GM18517 (cell line): ENCODE data around the gene VIL1.

ENCODE experiments used
- ATAC-seq: cut with Tn5 transposase; IDR thresholded peaks from one replicate; pipeline ENCODE4 v1.9.1; 2021; ENCODE audit warnings: mild to moderate bottlenecking, moderate library complexity; ENCODE audit not compliant: unreplicated experiment

VIL1 gene

DNA sequence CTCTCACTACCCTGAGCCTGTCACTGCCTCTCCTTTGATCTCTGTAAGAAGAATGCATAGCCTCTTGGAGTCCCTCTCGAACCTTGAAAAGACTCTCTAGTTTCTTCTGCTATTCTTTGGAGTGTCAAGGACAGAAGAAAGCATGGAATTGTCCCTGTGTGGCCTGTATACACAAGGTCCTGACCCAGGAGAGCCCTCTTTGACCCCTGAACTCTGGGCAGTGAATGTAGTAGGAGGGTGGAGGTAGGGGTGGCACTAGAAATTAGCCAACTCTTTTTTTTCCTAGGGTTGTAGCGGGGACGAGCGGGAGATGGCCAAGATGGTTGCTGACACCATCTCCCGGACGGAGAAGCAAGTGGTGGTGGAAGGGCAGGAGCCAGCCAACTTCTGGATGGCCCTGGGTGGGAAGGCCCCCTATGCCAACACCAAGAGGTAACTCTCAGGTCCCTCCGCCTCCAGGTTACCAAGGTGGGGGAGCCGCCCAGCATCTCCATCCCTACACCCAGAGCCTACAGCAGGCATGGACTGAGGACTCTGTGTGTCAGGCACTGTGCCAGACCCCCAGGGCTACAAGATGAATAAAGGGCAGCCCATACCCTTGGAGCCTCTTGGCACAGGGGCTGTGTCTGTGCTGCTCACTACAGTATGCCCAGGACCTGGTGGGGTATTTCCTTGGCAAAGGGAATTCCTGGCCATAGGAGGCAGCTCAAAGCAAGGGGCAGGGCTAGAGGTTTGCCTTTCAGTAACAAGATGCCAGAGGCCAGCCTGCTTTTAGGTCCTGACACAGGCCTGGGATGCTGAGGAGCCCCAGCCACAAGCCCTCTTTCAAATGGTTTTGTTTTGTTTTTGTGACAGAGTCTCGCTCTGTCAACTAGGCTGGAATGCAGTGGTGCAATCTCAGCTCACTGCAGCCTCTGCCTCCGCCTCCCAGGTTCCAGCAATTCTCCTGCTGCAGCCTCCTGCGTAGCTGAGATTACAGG is 16.4 kb downstream of the VIL1 start:
- no peak for ATAC-seq

DNA sequence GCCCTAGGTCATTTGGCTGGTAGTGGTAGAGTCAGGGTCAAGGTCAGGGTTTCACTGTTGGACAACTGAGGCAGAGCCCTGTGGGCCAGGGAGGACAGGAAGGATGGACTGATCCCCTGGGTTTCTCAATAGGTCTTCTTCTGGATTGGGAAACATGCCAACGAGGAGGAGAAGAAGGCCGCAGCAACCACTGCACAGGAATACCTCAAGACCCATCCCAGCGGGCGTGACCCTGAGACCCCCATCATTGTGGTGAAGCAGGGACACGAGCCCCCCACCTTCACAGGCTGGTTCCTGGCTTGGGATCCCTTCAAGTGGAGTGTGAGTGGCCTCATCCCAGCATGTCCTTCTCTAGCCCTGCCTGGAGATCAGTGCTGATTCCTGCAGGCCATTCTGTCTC is 18.1 kb downstream of the VIL1 start:
- ATAC-seq: no peak

DNA sequence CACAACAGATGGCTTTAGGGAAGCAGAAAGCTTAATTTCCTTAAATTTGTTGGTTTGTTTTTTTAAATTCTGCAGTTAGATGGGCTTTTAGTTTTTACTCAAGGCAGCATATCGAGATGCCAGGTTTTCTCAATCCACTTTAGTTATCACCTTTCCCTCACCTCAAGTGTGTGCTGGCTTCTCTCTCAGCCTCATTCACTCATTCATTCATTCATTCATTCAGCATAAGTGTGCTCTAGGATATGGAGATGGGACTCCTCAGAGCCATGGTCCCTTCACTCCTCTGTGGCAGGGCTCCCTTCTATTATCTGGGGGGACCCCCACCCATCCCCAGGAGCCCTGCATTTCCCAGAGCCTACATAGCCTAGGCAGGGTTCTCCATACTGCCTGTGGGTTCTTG is 19.0 kb downstream of the VIL1 start:
- ATAC-seq: no peak

DNA sequence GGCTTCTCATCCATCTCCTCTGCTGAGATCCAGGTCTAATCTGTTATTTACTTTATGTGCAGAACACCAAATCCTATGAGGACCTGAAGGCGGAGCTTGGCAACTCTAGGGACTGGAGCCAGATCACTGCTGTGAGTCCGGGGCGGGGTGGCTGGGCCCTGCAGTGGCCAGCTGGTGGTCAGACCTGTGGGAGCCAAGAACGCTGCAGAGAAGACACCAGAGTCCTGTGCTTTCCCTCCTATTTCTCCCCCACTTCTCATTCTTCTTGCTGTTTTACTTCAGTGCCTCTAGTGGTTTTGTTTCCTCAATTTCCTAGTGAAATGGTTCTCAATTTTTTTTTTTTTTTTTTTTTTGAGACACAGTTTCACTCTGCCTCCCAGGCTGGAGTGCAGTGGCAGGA is 19.7 kb downstream of the VIL1 start:
- ATAC-seq: no peak

DNA sequence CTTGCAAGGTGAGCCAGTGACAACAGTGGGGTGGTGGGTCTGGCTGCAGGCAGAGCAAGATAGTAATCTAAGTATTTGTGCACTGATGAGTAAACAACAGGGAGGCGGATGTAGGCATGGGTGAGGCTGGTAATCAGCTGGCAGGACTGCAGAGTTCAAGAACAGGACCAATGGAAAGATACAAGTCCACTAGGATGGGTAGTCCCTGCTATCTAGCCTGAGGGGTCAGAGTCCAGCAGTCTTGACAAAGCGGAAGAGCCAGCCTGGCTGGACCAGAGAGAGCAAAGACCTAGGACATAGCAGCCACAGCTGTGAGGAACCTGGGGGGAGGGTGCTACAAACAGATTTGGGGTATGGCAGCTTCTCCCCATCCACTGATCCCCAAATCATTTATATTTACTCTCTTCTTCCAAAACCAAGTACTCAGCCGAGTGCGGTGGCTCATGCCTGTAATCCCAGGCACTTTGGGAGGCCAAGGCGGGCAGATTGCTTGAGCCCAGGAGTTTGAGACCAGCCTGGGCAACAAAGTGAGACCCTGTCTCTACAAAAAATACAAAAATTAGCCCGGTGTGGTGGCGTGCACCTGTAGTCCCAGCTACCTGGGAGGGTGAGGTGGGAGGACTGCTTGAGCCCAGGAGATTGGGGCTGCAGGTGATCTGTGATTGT is 25.9 kb downstream of the VIL1 start:
- ATAC-seq: no peak

DNA sequence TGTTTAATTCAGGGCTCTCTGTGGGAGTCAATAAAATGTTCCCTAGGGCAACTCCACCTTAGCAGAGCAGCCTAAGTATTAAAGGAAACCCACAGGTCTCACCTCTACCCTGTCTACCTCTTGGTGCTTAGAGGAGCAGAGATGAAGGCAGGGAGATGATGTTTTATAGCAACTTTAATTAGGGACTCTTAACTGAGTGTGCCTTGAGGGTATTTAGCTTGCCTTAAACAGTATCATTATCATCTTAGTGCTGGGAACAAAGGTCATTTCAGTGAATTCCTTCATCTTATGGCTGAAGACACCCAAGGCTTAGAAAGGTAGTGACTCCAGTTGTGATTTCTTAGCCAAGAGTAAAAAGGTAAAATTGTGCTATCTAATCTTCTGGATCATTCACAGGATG is 26.7 kb downstream of the VIL1 start:
- ATAC-seq: no peak

DNA sequence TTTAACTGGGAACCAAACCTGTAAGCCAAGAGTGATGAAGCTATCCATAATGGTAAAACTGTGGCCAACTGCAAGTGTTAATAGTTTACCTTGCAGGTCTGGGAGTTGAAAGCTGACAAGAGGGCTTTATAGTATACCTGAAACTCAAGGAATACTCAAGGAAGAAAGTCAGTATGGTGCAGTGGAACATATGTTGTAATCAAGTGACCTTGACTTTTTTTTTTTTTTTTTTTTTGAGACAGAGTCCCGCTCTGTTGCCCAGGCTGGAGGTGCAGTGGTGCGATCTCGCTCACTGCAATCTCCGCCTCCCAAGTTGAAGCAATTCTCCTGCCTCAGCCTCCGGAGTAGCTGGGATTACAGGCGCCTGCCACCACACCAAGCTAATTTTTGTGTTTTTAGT is 27.6 kb downstream of the VIL1 start:
- no peak for ATAC-seq

DNA sequence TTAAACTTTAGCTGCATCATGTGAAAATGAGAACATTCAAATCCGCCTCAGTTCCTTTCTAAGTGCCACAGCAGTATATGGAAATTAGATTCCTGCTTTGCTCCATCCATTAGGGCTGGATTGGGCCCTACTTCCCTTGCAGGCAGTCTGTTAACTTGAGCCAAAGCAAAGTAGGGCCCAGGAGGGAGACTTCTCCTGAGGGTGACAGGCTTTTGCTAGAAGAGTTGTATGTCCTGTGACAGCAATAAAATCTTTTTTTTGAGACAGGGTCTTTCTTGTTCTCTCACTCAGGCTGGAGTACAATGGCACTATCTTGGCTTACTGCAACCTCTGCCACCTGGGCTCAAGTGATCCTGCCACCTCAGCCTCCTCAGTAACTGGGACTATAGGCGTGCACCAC is 28.1 kb downstream of the VIL1 start:
- ATAC-seq: no peak

DNA sequence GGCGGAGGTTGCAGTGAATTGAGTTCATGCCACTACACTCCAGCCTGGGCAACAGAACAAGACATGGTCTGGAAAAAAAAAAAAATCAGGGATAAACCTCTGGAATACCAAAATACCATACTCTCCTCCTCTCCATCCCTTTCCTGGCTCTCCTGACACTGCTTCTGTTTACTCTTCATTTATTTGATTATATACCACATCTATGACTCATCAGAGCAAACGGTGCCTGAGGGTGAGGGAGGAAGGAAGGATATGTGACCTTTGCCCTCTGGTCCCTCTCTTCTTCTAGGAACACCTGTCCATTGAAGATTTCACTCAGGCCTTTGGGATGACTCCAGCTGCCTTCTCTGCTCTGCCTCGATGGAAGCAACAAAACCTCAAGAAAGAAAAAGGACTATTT is 30.0 kb downstream of the VIL1 start:
- no peak for ATAC-seq

DNA sequence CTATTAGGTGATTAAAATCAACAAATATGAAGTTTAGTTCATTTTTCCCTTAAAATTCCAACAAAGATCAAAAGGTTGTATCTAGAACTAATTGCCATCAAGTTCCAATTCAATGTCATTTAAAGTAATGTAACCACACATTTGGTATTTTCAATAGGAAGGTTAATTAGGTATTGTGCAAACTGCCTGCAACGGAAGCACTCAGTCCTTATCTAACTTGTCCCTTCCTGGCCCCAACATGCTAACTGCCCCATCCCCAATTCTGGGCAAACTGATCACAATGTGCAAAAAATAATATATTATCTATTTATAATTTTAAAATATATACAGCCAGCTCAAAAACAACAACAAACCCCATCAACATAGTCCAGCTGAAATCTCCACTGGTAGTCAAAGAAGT is 33.2 kb downstream of the VIL1 start:
- ATAC-seq: no peak

DNA sequence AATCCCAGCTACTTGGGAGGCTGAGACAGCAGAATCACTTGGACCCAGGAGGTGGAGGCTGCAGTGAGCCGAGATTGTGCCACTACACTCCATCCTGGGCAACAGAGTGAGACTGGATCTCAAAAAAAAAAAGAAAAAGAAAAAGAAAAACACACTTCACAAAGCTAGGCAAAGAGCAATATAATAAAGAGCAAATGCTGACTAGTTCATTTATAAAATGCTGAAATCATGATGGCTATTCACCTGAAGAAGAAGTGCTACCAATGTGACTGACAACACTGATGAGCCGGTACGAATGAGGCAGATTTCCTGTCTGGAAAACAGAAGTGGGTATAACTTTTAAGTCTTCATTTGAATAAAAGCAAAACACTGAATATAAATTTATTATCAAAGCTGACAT is 37.9 kb downstream of the VIL1 start:
- ATAC-seq: no peak

DNA sequence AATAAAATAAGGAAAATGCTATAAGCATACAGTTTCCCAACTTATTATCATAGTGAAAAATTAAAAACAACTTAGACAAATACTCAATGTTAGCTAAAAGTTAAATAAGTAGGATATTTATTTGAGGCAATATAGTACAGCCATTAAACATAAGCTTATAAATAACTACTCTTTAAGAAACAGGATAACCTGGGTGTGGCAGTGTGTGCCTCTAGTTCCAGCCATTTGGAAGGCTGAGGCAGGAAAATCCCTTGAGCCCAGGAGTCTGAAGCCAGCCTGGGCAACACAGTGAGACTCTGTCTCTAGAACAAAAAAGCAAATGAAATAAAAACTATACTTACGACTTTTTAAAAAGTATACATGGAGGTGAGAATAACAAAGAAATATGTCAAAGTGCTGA is 39.7 kb downstream of the VIL1 start:
- no peak for ATAC-seq

DNA sequence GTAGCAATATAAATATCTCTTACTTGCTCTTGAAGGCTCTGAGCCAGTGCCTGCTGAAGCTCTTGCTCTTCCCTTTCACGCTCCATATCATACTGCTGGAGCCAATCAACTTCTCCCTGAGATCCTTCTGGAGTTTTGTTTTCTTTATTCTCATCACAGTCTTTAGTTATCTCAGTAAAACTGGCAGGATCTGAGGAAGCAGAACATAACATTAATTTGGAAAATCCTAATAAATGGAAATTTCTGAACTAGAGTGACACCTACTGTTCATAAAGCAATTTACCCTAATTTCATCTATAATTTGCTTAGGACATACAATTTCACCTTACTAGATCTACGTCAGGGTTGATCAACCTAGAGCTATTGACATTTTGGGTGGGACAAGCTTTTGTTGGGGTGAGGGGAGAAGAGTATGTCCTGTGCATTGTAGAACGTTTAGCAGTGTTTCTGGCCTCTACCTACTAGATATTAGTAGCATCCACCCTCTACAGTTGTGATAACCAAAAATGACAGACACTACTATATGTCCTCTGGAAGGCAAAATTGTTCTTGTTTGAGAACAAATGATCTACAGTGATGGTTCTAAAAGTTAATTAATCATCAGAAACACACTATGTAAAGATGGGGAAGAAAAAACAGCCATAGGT is 47.2 kb downstream of the VIL1 start:
- no peak for ATAC-seq

DNA sequence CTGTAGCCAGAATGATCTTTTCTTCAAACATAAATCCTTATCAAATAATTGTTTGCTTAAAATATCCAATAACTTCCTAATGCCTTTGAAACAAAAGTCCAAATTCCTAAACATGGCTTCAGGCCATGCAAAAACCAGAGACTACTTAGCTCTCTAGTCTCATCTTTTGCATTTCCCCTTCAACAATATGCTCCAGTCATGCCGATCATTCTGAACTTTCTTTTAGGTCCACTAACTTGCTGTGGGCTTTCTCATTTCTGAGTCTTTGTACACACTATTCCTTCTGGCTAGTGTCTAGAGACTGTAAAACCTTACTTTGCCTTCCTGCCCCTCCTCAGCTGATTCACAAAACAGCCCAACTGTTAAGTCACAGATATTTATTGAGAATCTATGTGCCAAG is 51.5 kb downstream of the VIL1 start:
- ATAC-seq: no peak

DNA sequence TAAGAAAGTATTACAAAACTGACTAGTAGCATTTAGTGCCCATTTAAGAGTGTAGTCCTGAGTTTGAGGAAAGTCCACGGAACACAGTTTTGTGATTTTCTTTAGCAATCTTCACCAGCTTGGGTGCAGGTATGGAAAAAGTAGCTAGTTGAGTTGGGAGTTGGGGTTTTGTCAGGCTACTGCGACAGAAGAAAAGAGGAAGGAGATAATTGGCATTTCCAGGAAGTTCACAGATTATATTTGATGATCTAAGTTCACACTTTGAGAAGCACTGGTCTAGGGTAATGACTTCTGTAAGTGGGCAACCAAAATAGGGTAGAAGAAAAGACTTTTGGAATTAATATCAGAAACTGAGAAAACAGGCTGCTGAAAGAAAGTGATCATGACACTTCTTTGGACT is 52.1 kb downstream of the VIL1 start:
- no peak for ATAC-seq

DNA sequence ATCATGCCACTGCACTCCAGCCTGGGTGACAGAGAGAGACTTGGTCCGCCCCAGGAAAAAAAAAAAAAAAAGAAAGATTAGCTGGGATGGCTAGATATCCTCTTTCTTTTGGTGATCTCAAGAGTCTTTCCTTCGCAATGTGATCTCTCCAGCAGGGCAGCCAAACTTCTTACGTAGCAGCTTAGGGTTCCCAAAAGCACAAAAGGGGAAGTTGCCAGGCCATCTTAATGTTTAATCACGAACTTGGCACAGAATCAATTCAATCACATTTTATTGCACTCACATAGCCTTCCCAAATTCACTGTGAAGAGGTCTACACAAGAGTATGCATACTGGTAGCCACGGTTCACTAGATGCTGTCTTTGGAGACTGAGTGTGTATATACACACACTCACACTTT is 53.1 kb downstream of the VIL1 start:
- ATAC-seq: no peak

DNA sequence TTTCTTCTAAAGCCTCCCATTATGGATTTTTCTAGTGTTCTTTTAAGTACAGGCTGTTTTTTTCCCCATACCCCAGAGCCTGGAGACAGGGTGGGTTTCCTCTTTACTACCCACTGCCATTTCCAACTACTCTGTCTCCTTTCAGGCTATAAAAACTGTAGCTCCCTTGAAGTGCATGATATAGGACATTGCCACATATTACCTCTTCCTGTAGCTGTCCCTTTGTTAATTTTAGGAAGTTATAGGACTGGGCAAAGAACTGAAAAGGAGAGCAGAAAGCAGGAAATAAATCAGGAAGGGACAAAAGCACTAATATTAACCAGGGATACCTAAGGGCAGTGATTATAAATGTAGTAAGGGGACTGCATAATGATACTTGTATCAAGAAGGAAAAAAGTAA is 54.1 kb downstream of the VIL1 start:
- no peak for ATAC-seq

DNA sequence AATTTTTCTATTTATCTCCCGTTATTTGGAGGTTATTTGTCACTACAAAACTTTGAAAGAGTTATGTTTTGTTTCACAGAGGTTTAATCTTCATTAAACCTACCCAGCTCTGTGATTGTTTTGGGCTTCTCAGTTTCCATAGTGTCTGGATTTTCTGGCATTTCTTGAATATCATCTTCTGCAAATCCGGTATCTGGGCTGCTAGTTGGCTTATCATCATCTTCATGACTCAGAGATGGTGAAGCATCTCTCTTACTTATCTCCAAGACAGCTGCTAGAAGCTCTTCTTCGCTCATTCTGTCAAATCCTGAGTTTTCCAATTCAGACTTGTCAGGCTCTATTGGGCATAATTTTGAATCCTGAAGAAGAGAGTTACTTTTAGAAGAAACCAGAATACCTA is 55.6 kb downstream of the VIL1 start:
- ATAC-seq: no peak

DNA sequence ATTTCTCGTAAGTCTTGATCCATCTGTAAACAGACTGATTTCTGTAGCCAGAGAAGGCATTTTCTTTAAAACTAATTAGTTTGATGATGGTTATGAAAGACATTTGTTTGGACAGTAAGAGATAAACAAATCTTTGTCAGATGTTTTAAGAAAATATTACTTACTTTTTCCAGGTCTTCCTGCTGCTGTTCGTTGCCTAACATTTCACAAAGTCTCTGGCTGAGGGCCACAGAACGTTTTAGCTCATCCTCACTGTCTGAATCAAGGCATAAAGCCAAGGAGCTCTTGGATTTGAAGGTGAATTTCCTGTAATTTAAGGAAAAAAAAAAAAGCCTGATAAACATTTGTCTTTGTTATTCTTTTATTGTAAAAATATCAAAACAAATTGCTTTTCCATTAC is 57.8 kb downstream of the VIL1 start:
- no peak for ATAC-seq

DNA sequence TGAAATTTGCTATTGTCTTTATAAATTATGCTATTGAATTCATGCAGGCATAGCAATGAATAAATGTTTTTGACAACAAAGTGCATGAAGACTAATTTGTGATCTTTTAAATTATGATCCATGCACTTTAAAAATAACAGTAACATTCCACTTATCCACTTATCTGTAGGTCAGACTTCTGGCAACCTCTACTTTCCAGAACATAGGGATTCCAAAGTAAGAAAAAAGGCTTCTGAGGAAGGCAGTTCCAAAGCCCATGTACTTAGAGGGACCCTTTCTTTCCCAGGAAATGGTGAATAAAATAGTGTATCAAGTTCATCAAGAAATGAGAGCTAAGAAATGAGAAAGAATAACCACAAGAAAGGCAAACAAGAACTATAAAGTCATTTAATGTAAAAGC is 58.3 kb downstream of the VIL1 start:
- ATAC-seq: no peak

DNA sequence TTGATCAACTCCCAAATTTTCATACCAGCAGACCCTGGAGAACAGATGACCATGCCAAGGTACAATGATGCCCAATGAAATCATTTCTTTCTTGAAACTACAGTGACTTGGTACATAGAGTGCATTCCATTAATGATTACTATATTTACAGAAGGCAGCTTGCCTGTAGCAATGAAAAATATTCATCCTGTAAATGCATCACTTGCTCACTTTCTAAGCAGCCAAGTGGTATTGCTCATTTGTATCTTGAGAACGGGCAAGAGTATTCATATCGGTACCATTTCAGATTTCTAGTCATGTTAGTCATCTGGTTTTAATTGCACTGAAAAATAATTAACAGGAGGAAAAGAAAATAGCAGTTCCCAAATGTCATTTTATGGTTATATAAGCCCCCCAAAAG is 59.6 kb downstream of the VIL1 start:
- ATAC-seq: no peak

DNA sequence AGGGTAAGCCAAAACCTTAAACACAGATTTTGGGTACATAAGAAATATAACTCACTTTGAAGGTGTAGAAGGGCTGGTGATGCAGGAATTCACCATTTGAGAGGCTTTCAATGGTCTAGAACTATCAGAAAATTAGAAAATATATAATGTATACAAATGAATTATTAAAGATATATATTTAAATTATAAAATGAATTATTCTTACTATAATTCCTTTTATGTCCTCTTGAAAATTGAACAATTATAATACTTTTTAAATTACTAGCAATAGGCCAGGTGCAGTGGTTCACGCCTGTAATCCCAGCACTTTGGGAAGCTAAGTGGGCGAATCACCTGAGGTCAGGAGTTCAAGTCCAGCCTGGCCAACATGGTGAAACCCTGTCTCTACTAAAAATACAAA is 60.7 kb downstream of the VIL1 start:
- no peak for ATAC-seq
